Subcutaneous adipose tissue (tissue), 4 donors: ENCODE results near the gene SORBS2. TPM values are rescaled to one million over a fixed set of nuclear protein-coding genes. Genes with fewer than 3 reads are reported as not detected.

Experiments used
- CTCF ChIP-seq: fragments of 450-650 bp; IDR thresholded peaks from one replicate; pipeline ENCODE4 v1.5.1; 2016; ENCODE audit warnings: low read depth, mild to moderate bottlenecking, control low read depth, antibody characterized with exemption, moderate library complexity
- total RNA-seq, 4 donors: library from RNA; depleted of rRNA; stranded (reverse); fragments of >200 nt; gene quantifications; one replicate each; pipeline ENCODE4 v1.1.0, GENCODE V29; 2016

The SORBS2 gene
- total RNA-seq, 4 donors from 2014 or later, result 6.8 to 59.0 (median 32.0) TPM

DNA sequence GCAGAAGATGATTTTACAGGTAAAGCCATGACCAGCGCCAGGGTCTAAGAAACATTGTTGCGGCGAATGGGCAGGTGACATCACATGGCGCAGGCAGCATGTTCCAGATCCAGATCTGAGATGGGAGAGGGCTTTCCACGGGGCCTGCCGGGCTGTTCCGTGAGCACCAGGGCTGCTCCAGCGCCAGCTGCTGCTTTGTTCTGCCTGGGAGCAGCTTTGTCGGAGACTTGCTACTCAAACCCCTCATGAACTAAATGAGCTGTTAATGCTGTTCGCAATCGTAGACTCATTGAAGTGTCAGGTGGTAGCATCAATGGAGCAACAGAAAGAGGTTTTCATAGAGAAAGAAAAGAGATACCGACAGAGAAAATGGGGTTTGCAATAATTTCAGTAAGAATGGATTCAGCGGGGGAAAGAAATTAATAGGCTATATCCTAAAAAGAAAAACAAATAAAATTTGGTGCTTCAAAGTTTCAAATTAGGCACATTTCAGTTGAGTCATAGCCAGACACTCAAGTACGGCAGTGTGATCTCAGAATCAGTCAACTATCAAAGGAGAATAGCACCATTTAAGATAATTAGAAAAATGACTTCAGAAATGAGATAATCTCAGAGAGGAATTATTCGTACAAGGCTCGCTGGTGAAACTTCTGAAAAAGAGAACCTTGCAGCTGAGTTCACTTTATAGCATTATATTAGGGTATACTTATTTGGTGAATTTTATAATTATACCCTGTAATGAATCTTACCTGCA, 23.9 kb downstream of the SORBS2 start:
- TF ChIP-seq CTCF, result no peak

- TF ChIP-seq CTCF, result no peak
Measured at GRCh38 chr4:185786422-185786821, 25.6 kb downstream of the SORBS2 start.

DNA sequence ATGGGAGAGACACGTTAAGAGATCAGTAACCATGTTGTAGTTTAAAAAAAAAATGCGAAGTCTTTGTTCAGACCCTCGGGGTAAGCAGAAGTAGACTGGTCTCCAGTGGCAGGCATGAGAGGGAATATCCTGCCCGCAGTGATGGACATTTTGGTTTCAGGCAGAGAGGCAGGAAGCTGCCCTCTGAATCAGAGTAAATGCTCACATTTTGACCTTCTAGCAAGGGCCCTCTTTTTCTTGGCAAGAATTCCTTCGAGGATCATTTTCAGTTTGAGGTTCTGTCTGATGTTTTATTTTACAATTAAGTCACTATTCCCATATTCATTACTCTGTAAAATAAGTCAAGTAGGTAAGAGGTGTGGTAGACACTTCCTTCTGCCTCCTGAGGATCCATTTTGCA, 28.4 kb downstream of the SORBS2 start:
- TF ChIP-seq CTCF, result no peak

GRCh38 chr4:185782523-185782922, 29.5 kb downstream of the SORBS2 start:
- TF ChIP-seq CTCF, result no peak

DNA sequence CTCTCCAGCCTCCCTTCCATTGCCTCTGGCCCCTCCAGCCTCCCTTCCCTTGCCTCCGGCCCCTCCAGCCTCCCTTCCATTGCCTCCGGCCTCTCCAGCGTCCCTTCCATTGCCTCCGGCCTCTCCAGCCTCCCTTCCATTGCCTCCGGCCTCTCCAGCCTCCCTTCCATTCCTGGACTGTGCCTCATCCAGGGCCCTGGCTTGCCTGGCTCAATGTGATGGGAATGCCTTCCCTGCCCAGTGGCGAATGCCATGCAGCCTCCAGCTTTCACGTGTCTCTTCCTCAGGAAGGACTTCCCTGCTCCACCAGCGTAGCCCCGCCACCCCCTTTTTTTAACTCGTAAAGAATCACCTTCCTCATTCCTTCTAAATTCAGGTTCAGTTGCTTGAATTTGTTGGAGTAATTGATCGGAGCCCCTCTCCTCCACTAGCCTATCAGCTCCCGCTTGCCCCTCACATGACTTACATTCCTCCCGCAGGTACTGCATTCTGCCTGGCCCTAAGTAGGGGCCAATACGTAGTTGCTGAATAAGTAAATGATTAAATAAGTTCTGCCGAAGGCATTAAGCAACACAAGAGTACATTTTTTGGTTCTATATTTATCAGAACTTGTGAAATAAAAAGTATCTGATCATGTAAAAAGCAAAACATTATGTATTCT, 30.3 kb downstream of the SORBS2 start:
- no peak for TF ChIP-seq CTCF

DNA sequence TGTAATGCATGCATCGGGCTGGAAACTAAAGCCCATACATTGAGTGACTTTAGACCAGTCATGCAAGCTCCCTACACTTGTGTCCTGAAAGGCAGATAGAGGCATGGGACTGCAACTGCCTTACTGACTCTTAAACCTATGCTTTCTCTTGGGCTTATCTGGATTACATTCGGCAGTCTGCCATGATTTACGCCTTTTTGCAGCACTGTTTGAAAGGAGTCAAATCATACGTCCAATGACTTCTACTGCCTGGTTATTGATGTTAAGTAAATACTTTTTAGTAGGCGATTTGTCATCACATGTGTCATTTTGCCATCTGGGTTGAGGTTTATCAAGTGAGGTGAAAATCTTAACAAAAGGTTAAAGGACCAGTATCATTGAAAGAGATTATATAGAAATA, 31.5 kb downstream of the SORBS2 start:
- no peak for TF ChIP-seq CTCF

DNA sequence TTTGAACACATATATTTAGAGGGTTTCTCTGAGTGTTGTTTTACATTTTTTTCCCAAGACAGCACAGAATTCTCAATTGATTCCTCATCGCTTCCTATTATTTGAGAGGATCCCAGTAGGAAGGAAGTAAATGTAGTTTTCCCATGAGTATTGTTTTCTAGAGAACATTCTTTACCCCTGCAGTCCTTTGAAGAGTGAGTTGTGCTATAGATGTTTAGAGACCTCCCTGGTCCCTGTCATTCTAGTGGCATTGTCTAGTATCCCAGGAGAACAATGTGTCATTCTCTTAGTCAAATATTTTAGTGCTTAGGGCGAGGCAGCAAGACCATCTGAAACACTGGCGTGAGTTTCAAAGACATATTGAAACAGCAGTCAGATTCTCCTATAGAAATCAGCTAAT, 32.5 kb downstream of the SORBS2 start:
- TF ChIP-seq CTCF, result no peak
